GM12874 (cell line): ENCODE measurements around the gene SLC47A1.

ENCODE experiments used
- CTCF ChIP-seq: IDR thresholded peaks from 2 replicates; pipeline ENCODE4 v1.5.1; 2011; ENCODE audit warnings: low read depth, mild to moderate bottlenecking, control low read depth, low read length, moderate library complexity; ENCODE audit not compliant: insufficient read depth

The SLC47A1 gene

DNA sequence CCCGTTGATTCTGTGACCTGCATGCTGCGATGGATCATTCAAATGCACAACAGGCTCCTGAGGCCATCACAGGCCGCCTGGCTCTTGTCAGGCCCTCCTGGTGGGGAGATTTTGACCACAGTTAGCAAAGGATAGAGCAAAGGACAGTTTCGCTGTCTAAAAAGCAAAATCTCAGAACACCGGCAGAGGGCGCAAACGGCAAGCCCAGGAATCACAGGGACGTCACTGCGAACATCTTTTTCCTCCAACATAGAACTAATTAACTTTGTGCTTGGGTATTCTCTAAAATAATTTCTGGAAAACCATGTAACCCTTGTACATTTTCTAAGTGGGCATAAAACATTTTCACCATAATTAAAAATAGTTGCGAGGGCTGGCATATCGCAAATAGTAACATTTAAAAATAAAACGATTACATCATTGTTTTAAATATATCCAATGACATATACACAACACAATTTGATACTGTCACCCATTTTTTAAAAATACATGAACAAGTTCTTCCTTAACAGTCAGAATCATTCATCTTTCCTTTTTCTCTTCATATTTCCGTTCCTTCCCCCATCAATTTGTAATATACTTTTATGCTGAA is 19.7 kb upstream of the SLC47A1 start:
- TF ChIP-seq CTCF, result peak; percentile 84

DNA sequence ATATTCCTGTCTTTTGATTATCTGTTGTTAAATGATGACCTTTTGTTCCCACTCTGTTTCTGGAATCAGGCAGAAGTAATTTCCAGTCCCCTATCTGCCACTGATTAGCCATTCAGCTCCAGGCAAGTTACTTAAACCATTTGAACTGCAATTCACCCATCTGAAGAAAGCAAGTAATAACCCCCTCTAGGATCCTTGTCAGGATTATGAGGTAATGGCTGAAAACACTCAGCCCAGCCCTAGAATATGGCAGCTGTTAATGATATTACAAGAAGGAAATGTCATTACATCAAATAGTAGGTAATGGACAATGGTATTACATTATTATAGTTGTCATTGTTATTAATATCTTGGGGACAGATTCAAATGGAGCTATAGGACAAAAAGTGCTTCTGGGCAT is 16.0 kb upstream of the SLC47A1 start:
- TF ChIP-seq CTCF, result no peak

GRCh38 chr17:19520641-19521040 is 13.0 kb upstream of the SLC47A1 start:
- no peak for TF ChIP-seq CTCF

GRCh38 chr17:19523690-19524089 is 10.0 kb upstream of the SLC47A1 start:
- no peak for TF ChIP-seq CTCF

GRCh38 chr17:19531780-19532501 is 1.7 kb upstream of the SLC47A1 start:
- TF ChIP-seq CTCF, result no peak

GRCh38 chr17:19533036-19533717 is 477 bp upstream of the SLC47A1 start:
- no peak for TF ChIP-seq CTCF

DNA sequence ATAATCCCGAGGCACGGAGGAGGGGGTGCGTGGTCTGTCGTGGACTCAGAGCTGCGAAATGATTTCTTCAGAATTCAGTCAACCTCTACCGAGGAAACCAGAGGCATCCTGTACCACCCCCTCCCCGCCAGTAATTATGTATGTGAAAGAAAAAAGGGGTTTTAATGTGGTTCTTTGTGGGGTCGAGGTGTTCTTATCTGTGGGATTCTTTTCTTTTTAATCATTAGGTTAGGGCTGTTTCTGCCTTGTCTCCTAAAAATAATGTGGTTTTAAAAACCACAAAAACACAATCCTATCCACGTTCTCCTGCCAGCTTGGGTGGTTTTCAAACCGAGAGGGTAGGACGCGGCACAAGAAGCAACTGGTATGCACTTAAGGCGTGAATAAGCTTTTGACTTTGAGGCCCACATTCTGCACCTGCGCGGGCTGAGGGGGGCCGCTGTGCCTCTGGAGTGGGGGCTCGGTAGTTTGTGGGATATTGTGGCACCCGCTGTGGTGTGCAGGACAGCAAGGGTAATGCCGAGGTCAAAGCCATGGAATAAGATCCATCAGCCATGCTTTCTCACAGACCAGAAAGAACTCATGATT is 1.0 kb downstream of the SLC47A1 start:
- no peak for TF ChIP-seq CTCF
